Activated CD4-positive, alpha-beta T cell treated with anti-CD3 and anti-CD28 coated beads, Interleukin-2, amount 50 U/mL, for 4 hours (primary cell): ENCODE results near the gene ARHGEF28.

ENCODE experiments used
- DNase-seq, 2 experiments: peaks; one replicate each; pipeline ENCODE4 v3.0.0-alpha.2; 2020

The ARHGEF28 gene

GRCh38 chr5:73946278-73946677, 320.3 kb downstream of the ARHGEF28 start:
- no peak for DNase-seq

DNA sequence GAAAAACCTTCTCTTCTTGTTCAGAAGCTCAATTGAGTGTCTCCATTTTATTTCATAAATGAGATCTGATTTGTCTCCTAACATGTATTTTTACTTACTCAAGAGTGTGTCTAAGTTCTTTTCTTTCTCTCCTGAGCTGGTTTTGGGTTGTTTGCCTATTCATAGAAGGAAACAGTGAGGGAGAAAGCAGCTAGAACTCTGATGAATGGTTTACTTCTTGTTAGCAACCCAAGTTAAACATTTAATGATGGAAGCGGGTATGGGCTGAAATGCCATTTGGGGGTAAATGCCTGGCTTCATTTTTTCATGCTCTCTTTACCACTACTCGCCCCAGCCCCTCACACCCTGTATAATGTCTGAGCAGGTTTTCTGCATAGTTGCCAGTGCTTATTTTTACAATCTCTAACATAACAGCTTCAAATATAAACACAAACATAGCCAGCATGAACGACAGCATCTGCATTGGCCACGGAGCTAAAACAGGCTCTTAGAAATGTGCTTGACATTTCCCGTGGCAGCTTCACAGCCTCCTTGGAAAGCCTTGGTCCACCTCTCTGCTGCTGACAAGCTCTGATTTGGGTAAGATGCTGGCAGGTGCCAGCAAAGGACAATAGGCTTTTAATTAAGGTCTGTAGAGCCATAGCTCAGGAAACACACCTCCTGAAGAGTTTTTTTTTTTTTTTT, 321.1 kb downstream of the ARHGEF28 start:
- DNase-seq: no peak

DNA sequence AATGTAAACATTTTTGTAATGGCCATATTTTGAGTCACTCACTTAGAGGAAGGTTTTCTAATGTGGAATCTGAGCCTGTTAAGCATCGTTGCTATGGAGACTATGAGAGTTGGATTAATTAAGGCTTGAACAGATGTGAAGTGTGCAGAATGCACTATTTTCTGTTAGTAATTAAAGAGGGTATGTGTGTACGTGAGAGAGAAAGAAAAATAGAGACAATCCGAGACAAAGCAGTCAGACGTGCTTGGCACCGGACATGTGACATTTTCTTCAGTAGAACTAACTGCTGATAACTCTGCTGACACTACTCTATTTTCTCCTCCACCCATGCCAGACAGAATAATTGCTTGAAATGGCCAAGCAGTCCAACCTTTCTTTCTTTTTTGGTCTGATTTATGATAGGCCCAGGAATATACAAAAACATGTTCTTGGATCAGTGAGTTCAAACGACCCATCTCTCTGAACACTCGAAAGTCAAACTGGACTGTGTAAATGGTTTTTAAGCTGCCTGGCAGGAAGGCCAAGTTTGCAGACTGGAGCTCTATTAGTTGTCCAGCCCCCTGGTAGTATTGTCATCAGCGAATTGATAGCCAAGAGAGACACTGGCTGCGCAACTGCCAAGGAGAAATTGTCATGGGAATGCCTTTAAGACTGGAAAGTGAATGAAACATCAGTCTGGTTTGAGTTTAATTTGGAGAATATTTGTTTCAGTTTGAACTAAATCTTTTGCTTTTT, 322.1 kb downstream of the ARHGEF28 start:
- no peak for DNase-seq

DNA sequence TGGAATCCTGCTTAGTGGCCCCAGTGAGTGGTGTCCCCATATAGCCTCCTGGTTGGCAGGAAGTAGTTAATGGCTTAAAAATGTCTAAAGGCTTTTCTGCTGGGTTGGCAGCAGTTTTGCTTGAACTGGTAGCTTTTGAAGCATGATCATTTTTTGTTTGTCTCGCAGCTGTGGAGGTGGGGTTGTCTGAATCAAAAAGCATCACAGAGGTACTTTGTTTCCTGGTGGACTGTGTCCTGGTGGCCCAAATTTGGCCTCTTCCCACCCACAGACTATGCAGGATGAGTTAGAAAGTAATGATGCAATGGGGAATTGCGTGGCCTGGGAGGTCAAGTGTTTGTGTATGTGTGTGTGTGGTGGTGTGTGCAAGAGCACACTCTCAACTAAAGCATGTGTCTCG, 322.7 kb downstream of the ARHGEF28 start:
- DNase-seq: no peak

- no peak for DNase-seq
Observed at GRCh38 chr5:73950441-73950873, 324.5 kb downstream of the ARHGEF28 start.

- DNase-seq: no peak
Observed at GRCh38 chr5:73950912-73951430, 325.0 kb downstream of the ARHGEF28 start.

DNA sequence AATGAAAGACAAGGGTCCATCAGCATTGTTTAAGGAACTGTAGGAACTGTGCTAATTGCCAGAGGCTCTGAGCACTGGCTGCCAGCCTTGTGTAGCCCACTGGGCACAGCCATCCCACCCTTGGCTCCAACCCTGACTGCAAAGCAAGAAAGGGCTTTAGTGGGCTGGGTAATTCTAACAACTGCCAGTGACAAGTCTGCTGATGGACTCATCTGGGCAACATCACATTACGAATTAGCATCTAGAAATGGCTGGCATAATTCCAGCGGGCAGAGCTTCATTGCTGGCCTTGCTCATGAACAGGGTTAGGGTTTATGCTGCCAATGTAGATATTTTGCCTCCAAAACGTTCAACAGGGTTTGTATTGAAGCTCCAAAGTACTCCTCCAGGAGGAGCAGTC, 326.9 kb downstream of the ARHGEF28 start:
- no peak for DNase-seq

GRCh38 chr5:73954381-73954780, 328.4 kb downstream of the ARHGEF28 start:
- DNase-seq: no peak

DNA sequence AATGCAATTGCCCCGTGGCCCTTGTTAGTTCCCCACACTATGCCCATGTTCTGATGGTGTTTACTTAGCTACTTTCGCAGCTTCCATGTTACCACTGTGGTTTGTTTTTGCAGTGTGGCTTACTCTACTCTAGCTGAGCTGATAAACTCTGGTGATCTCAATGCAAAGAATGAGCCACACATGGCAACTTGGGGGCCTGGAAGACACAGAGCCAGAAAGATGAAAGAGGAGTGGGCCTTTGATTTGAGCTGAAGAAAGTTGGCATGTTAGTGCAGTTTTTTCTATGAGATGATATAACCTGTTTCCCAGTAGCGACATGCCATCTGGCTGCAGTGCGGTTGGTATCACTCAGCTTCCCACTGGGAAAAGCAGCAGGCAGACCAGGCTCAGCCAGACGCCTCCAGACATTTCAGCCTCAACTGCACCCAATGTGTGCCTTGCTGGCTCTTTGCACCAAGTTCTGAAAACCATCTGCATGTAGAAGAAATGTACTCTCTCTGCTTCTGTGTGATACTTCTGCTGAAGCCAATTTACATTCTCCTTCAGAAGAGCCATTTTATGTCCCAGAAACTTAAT, 329.4 kb downstream of the ARHGEF28 start:
- no peak for DNase-seq

- no peak for DNase-seq
Observed at GRCh38 chr5:73957397-73958001, 331.5 kb downstream of the ARHGEF28 start.

GRCh38 chr5:73958037-73958436, 332.0 kb downstream of the ARHGEF28 start:
- DNase-seq: no peak

DNA sequence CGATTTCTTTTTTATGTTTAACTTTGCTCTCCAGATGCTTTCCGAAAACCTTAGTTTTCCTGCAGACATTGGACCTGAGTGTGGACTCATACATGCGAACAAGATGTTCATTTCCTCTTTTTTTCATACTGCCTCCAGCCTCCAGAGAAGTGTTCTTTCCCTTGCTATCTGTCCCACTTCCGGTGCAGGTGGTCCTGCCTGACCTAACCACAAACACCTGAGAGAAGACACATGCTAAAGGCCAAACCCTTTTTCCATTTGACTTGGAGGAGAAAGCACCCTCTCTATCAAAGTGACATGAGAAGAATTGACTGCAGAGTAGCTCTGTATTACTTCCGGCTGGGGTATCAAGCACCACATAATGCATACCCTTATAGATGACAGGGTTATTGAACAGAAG, 334.0 kb downstream of the ARHGEF28 start:
- DNase-seq: no peak

DNA sequence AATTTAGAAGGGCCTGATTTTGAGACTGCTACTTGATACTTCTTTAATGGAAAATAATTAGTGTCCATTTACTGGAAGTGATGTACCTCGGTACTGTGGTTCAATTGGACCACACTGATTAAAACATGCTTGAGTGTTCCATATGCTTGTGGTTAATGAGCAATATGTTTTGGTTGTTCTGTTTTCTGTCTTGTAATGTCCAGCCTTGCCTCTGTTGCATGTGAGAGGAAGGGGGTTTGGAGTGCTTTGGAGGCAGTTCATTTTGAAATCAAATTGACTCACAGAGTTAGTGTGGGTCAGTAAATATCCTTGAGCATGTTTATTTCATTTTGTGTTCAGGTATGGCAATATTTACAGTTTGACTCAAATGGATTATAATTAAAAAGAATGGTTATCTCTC, 334.4 kb downstream of the ARHGEF28 start:
- DNase-seq: no peak

- DNase-seq: no peak
Observed at GRCh38 chr5:73962801-73963425, 336.9 kb downstream of the ARHGEF28 start.

DNA sequence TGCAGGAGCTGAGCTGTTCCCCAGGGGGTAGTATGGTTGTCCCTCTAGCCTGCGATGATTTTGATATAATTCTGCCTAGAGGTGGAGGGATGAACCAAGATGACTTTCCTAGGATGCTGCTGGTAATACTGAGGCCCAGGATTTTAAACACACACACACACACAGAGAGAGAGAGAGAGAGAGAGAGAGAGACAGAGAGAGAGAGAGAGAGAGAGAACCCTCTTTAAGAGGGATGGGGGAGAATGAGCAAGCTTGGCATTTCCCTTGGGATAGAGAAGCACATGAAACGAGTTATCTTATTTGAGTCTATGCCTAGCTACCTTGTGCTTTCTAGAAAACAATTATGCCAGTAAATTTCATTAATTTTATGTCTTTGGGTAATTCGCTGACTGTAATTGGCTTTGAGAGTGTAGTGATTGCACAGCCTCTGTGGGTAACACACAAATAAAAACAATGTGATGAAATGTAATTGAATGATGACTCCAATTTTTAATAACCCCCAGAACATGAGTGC, 338.4 kb downstream of the ARHGEF28 start:
- DNase-seq: no peak

DNA sequence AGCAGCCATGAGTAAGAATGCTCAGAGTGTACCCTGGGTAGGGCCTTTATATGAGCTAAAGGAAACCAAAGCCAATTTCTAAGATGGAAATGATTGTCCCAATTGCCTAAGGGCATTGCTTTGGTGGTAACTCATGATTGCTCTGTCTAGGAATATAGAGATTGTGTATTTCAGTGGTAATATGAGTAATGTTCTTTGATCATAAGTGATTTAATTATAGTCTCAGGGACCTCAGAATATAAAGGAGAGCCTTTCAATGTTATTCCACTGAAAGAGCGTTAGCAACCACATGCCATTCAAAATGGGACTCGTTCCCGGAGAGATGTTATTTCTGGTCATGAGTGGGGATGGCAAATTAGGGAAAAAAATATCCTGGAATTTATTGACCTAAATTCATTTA, 340.5 kb downstream of the ARHGEF28 start:
- DNase-seq: no peak

DNA sequence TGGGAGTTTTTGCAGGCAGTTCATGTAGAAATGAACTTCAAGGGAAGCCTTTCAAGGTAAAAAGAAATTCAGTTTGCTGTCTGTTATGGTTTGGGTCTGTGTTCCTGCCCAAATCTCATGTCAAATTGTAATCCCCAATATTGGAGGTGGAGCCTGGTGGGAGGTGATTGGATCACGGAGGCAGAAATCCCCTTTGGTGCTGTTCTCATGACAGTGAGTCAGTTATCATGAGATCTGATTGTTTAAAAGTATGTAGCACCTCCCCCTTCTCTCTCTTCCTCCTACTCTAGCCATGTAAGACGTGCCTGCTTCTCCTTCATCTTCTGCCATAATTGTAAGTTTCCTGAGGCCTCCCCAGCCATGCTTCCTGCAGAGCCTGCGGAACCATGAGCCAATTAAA, 341.4 kb downstream of the ARHGEF28 start:
- DNase-seq: no peak

DNA sequence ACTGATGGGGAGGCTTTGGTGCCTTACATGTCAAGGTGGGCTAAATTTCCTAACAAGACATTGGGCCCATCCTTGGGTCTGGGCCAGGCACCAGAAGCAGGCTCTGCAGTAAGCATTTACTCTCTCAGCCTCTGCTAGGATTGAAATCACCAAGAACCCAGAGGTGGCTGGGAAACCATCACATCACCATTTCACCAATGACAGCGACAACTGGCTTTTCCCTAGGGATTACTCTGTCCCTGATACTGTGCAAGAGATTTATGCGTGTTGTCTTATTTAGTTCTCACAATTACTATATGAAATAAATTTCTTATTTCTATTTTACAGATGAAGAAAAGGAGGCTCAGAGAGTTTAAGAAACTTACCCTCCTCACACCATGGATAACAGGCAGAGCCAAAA, 342.2 kb downstream of the ARHGEF28 start:
- no peak for DNase-seq

DNA sequence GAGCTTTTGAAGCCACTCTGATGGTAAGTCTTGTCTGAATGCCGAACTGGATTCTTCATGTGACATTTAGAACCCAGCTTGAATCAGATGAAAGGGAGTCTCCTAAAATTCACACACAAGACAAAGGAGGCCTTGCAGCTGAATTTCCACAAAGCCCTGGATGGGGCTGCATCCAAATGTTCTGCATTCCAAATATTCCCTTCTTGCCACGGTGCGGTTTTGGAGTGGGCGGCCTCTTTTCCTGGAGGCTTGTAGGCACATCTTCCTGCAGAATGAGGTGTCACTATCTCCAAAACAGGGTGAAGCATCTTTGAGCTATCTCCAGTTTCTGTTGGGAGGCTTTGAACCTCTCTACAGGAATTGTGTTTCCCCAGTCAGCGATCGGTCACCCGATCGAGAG, 342.7 kb downstream of the ARHGEF28 start:
- DNase-seq: no peak

- DNase-seq: no peak
Observed at GRCh38 chr5:73969195-73970036, 343.4 kb downstream of the ARHGEF28 start.

- no peak for DNase-seq
Observed at GRCh38 chr5:73971326-73971725, 345.3 kb downstream of the ARHGEF28 start.

- DNase-seq: no peak
Observed at GRCh38 chr5:73973135-73973534, 347.1 kb downstream of the ARHGEF28 start.
